ENCODE results near the gene OTOP1.

DNA sequence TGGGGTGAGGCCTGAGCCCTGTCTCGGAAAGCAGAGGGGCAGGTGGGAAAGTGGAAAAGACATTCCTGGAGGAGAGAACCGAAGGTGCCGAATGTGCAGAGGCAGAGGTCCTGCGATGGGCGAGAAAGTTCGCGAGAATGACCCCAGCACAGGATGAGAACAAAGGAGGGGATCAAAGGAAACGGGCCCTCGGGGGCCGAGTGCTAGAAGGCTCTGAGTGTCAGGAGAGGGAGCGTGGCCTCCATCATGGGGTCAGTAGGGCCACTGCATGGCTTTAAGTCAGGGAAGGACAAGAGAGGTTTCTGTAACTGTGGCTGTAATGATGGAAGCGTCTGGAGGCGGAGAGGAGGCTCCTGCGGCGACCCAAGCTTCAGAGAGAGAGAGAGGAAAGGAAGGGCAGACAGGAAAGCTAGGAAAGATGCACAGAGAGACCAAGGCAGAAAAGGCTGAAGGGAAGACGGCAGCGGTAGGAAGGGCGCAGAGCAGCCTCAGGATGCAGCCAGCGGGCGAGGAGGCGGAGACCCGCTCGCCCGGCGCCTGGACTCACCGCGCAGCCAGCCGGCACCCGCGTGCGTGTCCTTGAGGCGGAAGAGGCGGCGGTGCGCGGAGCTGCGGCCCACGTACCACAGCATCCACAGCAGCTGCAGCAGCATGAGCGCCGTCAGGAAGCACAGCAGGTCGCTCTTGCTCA is 669 bp downstream of the OTOP1 start:
- TF ChIP-seq GLIS3 (CRISPR knock-in tag; IDR thresholded peaks at IDR 0.05) (no peak), SNAI2 (CRISPR knock-in tag; IDR thresholded peaks at IDR 0.05) (no peak), ZC3H10 (CRISPR knock-in tag; IDR thresholded peaks at IDR 0.05) (no peak), ARNTL (CRISPR knock-in tag; IDR thresholded peaks at IDR 0.05; ENCODE audit: borderline replicate concordance, low read depth) (no peak), RARB (CRISPR knock-in tag; IDR thresholded peaks at IDR 0.05) (no peak), CSRNP3 (CRISPR knock-in tag; IDR thresholded peaks at IDR 0.05) (no peak), ZFP3 (CRISPR knock-in tag; IDR thresholded peaks at IDR 0.05) (no peak), ZNF565 (CRISPR knock-in tag; conservative IDR thresholded peaks at IDR 0.05; ENCODE audit: low read depth) (no peak)
- TF ChIP-seq, protein P1, sequence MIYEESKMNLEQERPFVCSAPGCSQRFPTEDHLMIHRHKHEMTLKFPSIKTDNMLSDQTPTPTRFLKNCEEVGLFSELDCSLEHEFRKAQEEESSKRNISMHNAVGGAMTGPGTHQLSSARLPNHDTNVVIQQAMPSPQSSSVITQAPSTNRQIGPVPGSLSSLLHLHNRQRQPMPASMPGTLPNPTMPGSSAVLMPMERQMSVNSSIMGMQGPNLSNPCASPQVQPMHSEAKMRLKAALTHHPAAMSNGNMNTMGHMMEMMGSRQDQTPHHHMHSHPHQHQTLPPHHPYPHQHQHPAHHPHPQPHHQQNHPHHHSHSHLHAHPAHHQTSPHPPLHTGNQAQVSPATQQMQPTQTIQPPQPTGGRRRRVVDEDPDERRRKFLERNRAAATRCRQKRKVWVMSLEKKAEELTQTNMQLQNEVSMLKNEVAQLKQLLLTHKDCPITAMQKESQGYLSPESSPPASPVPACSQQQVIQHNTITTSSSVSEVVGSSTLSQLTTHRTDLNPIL (CRISPR knock-in tag; IDR thresholded peaks at IDR 0.05; ENCODE audit: low read depth): no peak
- TF ChIP-seq, protein P2, sequence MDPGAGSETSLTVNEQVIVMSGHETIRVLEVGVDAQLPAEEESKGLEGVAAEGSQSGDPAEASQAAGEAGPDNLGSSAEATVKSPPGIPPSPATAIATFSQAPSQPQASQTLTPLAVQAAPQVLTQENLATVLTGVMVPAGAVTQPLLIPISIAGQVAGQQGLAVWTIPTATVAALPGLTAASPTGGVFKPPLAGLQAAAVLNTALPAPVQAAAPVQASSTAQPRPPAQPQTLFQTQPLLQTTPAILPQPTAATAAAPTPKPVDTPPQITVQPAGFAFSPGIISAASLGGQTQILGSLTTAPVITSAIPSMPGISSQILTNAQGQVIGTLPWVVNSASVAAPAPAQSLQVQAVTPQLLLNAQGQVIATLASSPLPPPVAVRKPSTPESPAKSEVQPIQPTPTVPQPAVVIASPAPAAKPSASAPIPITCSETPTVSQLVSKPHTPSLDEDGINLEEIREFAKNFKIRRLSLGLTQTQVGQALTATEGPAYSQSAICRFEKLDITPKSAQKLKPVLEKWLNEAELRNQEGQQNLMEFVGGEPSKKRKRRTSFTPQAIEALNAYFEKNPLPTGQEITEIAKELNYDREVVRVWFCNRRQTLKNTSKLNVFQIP (CRISPR knock-in tag; IDR thresholded peaks at IDR 0.05; ENCODE audit: borderline replicate concordance, low read depth): no peak
